HG02571 (cell line): Measurements from ENCODE around the gene OGFOD2.

Experiments used
- ATAC-seq: cut with Tn5 transposase; IDR thresholded peaks from one replicate; pipeline ENCODE4 v1.9.1; 2021; ENCODE audit warnings: mild to moderate bottlenecking, moderate library complexity; ENCODE audit not compliant: unreplicated experiment

The OGFOD2 gene

GRCh38 chr12:123029550-123029949 lies 54.5 kb downstream of the OGFOD2 start:
- no peak for ATAC-seq
